Activated CD4-positive, alpha-beta T cell treated with anti-CD3 and anti-CD28 coated beads, Interleukin-2, amount 50 U/mL, for 48 hours (primary cell): ENCODE data around the gene PXK.
"Not testable (repeated sequence)": the region's sequence is repeated elsewhere in the genome, so short reads cannot be mapped to it uniquely, and the experiment has no call there.

Experiments used
- DNase-seq, 2 experiments: peaks; one replicate each; pipeline ENCODE4 v3.0.0-alpha.2; 2020

PXK gene

GRCh38 chr3:58323529-58324390, 8.9 kb upstream of the PXK start:
- peak in 1 of 2 experiments; percentile 13 for DNase-seq

- DNase-seq, result no peak
These were observed 8.0 kb upstream of the PXK start for GRCh38 chr3:58324391-58325390.

DNA sequence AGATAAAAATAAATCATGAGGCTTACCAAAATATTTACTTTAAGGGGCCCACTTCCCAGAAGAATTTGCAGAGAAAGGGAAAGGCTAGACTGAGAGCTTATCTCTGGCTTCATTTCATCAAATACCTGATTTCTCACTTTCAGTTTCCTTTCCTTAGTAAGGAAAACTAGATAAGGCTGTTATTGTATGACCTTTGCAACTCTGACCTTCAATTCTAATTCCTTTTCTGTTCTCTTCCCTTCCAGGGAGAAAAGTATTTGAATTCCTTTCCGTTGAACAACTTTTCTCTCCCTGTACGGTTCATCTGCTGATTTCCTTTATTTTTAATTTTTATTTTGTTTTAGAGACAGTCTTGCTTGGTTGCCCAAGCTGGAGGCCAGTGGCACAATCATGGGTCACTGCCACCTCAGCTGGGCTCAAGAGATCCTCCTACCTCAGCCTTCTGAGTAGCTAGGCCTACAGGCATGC, 7.1 kb upstream of the PXK start:
- DNase-seq, result no peak

DNA sequence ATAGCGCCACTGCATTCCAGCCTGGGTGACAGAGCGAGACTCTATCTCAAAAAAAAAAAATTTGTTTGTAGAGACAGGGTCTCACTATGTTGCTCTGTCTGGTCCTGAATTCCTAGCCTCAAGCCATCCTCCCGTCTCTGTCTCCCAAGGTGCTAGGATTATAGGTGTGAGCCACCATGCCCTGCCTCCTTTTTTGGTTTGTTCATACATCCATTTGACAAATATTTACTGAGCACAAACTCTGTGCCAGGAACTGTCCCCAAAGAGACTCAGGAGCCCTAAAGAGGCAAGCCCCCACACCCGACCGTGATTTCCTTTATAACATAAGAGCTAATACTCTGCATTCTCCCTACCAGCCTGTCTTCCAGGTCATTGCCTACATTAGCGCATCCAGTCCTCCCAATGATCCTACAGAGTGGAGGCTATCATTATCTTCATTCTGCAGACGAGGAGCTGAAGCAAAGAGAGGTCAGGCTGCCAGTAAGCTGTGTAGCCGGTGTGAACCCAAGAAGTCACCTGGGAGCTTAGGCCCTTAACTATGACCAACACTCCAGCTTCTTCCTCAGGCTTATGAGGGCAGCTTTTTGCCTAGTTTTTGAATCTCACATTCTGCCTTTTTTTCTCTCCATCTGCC, 6.3 kb upstream of the PXK start:
- DNase-seq, result no peak

GRCh38 chr3:58329150-58329921, 3.4 kb upstream of the PXK start:
- no peak for DNase-seq

DNA sequence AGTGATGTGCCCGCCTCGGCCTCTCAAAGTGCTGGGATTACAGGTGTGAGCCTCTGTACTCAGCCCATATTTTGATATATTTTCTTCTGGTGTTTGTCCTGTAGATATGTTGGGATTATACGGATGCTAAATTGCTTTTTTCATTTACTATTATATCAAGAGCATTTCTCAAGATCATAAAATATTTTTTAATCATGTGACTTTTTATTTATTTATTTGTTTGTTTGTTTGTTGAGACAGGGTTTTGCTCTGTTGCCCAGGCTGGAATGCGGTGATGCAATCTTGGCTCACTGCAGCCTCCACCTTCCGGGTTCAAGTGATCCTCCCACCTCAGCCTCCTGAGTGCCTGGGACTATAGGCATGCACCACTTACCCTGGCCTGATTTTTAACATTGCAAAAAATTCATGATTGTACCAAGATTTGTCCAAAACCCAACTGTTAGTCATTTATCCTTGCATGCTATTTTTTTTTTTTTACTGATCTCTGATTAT, 2.7 kb upstream of the PXK start:
- no peak for DNase-seq

DNA sequence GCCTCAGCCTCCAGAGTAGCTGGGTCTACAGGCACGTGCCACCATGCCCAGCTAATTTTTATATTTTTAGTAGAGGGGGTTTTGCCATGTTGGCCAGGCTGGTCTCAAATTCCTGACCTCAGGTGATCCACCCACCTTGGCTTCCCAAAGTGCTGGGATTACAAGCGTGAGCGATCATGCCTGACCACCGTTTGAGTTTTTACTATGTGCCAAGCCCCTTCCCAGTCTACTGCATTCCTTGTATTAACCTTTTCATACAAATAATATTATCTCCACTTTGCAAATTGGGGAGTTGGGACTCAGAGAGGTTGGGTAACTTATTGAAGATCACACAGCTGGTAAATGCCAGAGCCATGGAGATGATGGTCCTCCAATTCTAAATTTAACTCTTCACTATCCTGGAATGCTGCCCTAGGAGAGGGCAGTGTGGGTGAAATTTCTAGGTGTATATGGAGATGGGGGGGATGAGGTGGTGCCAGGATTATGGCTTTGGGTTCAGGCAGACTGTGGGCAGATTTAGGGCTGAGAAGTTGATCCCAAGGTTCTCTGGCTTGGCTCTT, 1.0 kb upstream of the PXK start:
- no peak for DNase-seq

GRCh38 chr3:58333206-58334012, 717 bp downstream of the PXK start:
- DNase-seq, result peak; percentile 39 to 47

DNA sequence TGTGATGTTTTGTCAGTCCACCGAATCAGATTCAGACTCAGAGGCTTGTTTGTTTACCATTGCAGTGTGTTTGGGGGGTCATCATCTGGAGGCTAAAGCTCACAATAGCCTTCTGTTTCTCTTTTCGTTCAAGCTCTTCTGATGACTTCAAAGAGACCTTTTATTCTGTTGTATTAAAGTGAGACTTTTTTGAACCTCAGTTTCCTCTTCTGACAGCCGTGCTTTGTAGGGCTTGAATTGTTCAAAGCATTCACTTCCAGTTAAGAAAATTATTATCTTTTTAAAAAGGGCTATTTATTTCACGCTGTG, 1.3 kb downstream of the PXK start:
- no peak for DNase-seq

- no peak for DNase-seq
These were observed 1.8 kb downstream of the PXK start for GRCh38 chr3:58334506-58334884.

- DNase-seq, result no peak
These were observed 2.9 kb downstream of the PXK start for GRCh38 chr3:58335652-58335947.

- no peak for DNase-seq
These were observed 3.6 kb downstream of the PXK start for GRCh38 chr3:58336135-58336882.

DNA sequence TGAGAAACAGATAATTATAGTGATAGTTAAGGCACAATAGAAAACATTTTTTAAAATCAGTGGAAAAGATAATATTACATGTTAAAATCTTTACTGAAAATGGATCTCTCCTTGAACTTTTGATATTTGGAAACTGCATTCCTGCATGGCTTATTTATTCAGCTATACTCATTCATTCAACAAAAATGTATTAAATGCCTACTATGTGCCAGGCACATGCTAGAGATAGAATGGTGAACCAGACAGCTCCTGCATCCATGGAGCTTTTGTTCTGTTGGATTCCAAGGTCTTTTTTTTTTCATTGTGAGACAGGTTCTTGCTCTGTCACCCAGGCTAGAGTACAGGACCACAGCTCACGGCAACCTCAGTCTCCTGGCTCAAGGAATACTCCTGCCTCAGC, 4.5 kb downstream of the PXK start:
- DNase-seq, result no peak

DNA sequence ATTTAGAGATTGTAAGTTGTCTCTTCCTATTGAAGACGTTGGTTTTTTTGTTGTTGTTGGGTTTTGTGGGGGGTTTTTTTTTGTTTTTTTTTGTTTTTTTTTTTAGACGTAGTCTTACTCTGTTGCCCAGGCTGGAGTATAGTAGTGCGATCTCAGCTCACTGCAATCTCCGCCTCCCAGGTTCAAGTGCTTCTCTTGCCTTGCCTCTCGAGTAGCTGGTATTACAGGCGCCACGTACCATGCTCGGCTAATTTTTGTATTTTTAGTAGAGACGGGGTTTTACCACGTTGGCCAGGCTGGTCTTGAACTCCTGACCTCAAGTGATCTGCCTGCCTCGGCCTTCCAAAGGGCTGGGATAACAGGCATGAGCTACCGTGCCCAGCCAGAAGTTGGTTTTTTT, 6.5 kb downstream of the PXK start:
- not testable (repeated sequence) for DNase-seq

DNA sequence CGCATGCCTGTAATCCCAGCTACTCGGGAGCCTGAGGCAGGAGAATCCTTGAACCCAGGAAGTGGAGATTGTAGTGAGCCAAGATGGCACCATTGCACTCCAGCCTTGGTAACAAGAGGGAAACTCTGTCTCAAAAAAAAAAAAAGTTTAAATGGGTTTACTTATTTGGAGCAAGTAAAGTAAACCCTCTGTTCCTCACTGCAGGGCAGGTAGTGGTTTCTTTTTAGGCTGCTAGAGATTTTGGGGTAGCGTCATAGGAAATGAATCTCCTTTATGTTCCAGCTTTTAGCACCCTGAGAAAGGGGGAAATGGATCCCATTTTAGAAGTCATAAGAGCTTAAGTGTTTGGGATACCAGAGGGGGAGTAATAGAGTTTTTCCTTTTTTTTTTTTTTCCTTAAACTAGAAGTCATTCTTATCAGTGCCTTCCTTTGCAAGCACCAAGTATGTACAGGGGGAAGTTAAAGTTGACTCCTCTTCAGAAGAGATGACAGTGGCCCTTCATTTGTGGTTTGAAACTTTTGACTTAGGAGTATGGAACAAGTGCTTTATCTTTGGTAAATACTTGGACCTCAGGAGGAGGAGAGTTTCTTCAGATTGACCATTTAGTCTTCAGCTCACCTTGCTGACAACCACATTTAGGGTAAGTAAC, 8.0 kb downstream of the PXK start:
- DNase-seq, result no peak

DNA sequence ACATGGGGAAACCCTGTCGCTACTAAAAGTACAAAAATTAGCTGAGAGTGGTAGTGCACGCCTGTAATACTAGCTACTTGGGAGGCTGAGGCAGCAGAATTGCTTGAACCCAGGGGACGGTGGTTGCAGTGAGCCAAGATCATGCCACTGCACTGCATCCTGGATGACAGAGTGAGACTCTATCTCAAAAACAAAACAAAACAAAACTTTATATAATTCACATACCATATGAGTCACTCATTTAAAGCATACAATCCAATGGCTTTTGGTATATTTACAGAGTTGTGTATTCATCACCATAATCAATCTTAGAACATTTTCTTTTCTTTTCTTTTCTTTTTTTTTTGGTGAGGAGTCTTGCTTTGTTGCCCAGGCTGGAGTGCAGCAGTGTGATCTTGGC, 8.7 kb downstream of the PXK start:
- no peak for DNase-seq

DNA sequence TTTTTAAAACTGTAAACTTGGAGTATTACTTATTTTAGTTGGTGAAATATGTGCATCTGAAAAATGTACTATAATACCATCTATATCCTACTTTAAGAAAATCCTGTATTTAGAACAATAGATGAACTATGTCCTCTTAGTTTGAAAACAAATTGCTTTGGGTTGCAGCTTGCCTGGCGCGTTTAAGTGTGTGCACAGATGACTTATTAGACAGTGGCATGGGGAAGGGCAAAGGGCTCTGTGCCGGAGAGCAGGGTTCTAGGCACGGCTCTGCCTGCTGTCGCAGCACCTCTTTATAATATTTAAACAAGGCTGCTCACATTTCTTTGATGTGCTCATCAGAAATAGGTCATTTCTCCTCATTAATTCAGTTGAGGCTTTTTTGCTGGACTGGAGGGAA, 10.0 kb downstream of the PXK start:
- DNase-seq, result no peak

DNA sequence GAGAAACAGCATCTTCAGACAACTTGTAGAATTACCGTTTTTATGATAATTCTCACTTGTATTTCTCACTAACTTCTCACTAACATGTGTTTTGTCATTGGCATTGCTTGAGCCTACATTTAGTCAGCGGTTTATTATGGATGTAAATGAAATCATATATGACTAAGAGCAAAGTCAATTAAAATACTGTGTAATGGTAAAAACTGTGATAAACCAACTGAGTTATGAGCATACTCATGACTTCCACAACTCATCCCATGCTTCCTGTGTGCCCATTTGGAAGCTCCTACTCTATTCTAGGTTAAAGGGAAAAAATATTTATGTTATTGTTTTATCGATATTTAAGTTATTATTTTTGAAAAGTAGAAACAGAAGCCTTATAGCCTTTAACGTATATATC, 12.8 kb downstream of the PXK start:
- DNase-seq, result no peak

- DNase-seq, result no peak
These were observed 13.7 kb downstream of the PXK start for GRCh38 chr3:58346368-58346767.

- no peak for DNase-seq
These were observed 15.3 kb downstream of the PXK start for GRCh38 chr3:58347984-58348383.
